GM20000 (cell line): ENCODE results near the gene KIR3DL2.
"Not testable (repeated sequence)": the region's sequence is repeated elsewhere in the genome, so short reads cannot be mapped to it uniquely, and the experiment has no call there.

Experiments used
- DNase-seq: peaks from one replicate; pipeline ENCODE4 v3.0.0; 2012; ENCODE audit warnings: low spot score
- CTCF ChIP-seq: IDR thresholded peaks from 2 replicates; pipeline ENCODE4 v1.5.1; 2012; ENCODE audit warnings: mild to moderate bottlenecking, control low read depth; ENCODE audit errors: extremely low read depth, missing control alignments

KIR3DL2 gene

GRCh38 chr19:54905421-54905802 is 55.2 kb downstream of the KIR3DL2 start:
- no peak for TF ChIP-seq CTCF
- DNase-seq: no peak

- TF ChIP-seq CTCF: no peak
- no peak for DNase-seq
Measured at GRCh38 chr19:54905803-54906511, 55.7 kb downstream of the KIR3DL2 start, which contains the start of gene NCR1. NCR1 (plus strand) TSS chr19:54906148; CDS start chr19:54906188, 40 bp downstream.

- no peak for TF ChIP-seq CTCF
- no peak for DNase-seq
Measured at GRCh38 chr19:54906819-54907218, 56.6 kb downstream of the KIR3DL2 start.

- DNase-seq: not testable (repeated sequence)
Measured at GRCh38 chr19:54907899-54908298, 57.7 kb downstream of the KIR3DL2 start.
